Prostate gland (tissue), 2 donors: ENCODE data around the gene DHDH. TPM values are rescaled to one million over a fixed set of nuclear protein-coding genes. Genes with fewer than 3 reads are reported as not detected.

Source experiments
- DNase-seq: peaks from one replicate; pipeline ENCODE4 v3.0.0-alpha.2; 2019; ENCODE audit warnings: low spot score
- H3K27ac ChIP-seq, 2 donors: fragments of 200-600 bp; sonication (generic); 2 replicates each; pipeline ENCODE4 v1.5.1; 2017 to 2019
- H3K27me3 ChIP-seq: fragments of 200-600 bp; sonication (generic); replicated peaks from 2 replicates; pipeline ENCODE4 v1.5.1; 2019; ENCODE audit not compliant: insufficient read depth
- H3K36me3 ChIP-seq, 2 donors: fragments of 200-600 bp; sonication (generic); 1 replicate in 1 of 2; 2 replicates in 1 of 2; pipeline versions ENCODE4 v1.5.1 to v1.8.1; 2017 to 2019
- H3K4me1 ChIP-seq: fragments of 200-600 bp; sonication (generic); replicated peaks from 2 replicates; pipeline ENCODE4 v1.5.1; 2019
- H3K4me3 ChIP-seq, 2 donors: fragments of 200-600 bp; sonication (generic); 2 replicates each; pipeline ENCODE4 v1.5.1; 2017 to 2019
- H3K9me3 ChIP-seq: fragments of 200-600 bp; sonication (generic); 2 replicates; pipeline ENCODE4 v1.5.1; 2017
- POLR2A ChIP-seq: fragments of 450-650 bp; IDR thresholded peaks from one replicate; pipeline ENCODE4 v1.6.1; 2016; ENCODE audit warnings: antibody characterized with exemption, mild to moderate bottlenecking
- POLR2AphosphoS5 ChIP-seq: sonication (generic); formaldehyde crosslinking; IDR thresholded peaks from one replicate; pipeline ENCODE4 v1.6.1; 2017; ENCODE audit warnings: antibody characterized with exemption
- WGBS: methylation state at CpG from one replicate; pipeline ENCODE4 v1.1.5; 2018; 5-methylcytosine and 5-hydroxymethylcytosine counted together
- intact Hi-C: fragments of 100-400 bp; cut with DNase I; formaldehyde crosslinking; loops from one replicate; pipeline ENCODE4 v1.14.2; 2022
- total RNA-seq, 2 donors: library from RNA; depleted of rRNA; stranded (reverse); fragments of >200 nt; gene quantifications; one replicate each; pipeline ENCODE4 v1.1.0, GENCODE V29; 2016
- TF ChIP-seq, protein P1 (sequence below), 4 experiments: fragments of 200-600 bp in 2 of 4; fragments of 450-650 bp in 2 of 4; sonication (generic) in 2 of 4; IDR thresholded peaks; 1 replicate in 3 of 4; 2 replicates in 1 of 4; pipeline ENCODE4 v1.5.1; 2016 to 2019; ENCODE audit warnings: antibody characterized with exemption in 4 of 4, mild to moderate bottlenecking in 2 of 4, moderate library complexity in 2 of 4

Gene DHDH
- total RNA-seq, 2 donors from 2014 or later: 4.6 to 12.6 TPM

DNA sequence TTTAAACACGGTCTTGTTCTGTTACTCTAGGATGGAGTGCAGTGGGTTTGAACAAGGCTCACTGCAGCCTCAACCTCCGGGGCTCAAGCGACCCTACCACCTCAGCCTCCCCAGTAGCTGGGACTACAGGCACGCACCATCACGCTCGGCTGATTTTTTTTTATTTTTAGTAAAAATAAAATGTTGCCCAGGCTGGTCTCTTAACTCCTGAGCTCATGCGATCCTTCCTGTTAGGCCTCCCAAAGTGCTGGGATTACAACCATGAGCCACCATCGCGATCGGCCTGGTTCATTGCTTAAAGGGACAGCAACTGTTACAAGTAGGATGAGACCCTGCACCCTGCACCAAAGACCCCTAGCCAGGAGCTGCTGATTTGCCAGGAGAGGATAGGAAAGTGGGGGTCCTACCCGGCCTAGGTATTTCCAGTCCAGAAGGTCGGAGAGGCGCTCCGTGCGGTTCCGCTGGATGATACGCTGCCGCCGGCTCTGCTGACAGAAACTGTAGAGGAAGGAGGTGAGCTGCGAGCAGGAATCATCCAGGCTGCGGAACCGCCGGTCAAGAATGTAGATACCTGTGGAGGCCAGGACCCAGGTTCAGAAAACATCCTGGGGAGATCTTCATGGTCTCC, 36.8 kb downstream of the DHDH start:
- TF ChIP-seq POLR2AphosphoS5: no peak
- TF ChIP-seq, protein P1, sequence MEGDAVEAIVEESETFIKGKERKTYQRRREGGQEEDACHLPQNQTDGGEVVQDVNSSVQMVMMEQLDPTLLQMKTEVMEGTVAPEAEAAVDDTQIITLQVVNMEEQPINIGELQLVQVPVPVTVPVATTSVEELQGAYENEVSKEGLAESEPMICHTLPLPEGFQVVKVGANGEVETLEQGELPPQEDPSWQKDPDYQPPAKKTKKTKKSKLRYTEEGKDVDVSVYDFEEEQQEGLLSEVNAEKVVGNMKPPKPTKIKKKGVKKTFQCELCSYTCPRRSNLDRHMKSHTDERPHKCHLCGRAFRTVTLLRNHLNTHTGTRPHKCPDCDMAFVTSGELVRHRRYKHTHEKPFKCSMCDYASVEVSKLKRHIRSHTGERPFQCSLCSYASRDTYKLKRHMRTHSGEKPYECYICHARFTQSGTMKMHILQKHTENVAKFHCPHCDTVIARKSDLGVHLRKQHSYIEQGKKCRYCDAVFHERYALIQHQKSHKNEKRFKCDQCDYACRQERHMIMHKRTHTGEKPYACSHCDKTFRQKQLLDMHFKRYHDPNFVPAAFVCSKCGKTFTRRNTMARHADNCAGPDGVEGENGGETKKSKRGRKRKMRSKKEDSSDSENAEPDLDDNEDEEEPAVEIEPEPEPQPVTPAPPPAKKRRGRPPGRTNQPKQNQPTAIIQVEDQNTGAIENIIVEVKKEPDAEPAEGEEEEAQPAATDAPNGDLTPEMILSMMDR (IDR thresholded peaks at IDR 0.05): no peak
- no peak for TF ChIP-seq POLR2A
- peaks cover 0 to 15% of the 10 kb centered on the region in 2 donors for H3K36me3 ChIP-seq
- no peaks in the 10 kb centered on the region for H3K27me3 ChIP-seq
- WGBS: 85% methylated on average over 23 of the region's 23 CpGs
- H3K4me3 ChIP-seq: no peak overlapping the region
- peak overlapping the region in 1 of 2 donors; percentile 17 for H3K27ac ChIP-seq
- intact Hi-C loops: loop anchor here (5.0 kb wide), 1 partner anchor 173 kb away; no protein-coding TSS in a partner anchor
- no peak for DNase-seq
- H3K4me1 ChIP-seq: peaks cover 7% of the 10 kb centered on the region
- no peaks in the 10 kb centered on the region for H3K9me3 ChIP-seq

DNA sequence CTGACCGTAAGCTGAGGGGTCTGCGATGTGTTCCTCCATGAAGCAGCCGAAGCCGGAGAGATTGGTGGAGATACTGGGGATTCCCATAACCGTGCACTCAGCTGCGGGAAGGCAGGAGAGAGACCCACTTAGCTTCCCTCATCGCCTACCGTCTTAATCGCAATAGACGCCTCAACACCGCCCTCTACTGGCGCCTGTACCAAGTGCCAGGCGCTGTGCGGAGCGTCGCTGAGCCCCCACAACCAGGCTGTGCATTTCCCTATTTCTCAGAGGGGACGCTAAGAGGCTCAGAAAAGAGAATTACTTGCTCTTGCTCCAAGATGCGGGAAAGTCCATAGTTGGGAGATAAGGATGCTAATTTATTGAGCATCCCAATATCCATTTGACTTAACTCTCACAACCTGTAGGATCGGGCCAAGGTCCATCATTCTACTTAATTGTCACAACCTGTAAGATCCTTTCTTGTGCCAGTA, 37.5 kb downstream of the DHDH start:
- H3K4me1 ChIP-seq: peaks cover 7% of the 10 kb centered on the region
- H3K27ac ChIP-seq: peak overlapping the region in 1 of 2 donors; percentile 17
- H3K4me3 ChIP-seq: no peak overlapping the region
- H3K27me3 ChIP-seq: no peaks in the 10 kb centered on the region
- no peaks in the 10 kb centered on the region for H3K9me3 ChIP-seq
- H3K36me3 ChIP-seq: peaks cover 0 to 15% of the 10 kb centered on the region in 2 donors
- TF ChIP-seq, protein P1 (IDR thresholded peaks at IDR 0.05): peak; percentile 78 to 89 (median 82)
- TF ChIP-seq POLR2A (no peak), POLR2AphosphoS5 (peak; percentile 72)
- WGBS: 22% methylated on average over 19 of the region's 19 CpGs
- intact Hi-C loops: loop anchor here (5.0 kb wide), 1 partner anchor 174 kb away; no protein-coding TSS in a partner anchor
- DNase-seq: peak; percentile 67

DNA sequence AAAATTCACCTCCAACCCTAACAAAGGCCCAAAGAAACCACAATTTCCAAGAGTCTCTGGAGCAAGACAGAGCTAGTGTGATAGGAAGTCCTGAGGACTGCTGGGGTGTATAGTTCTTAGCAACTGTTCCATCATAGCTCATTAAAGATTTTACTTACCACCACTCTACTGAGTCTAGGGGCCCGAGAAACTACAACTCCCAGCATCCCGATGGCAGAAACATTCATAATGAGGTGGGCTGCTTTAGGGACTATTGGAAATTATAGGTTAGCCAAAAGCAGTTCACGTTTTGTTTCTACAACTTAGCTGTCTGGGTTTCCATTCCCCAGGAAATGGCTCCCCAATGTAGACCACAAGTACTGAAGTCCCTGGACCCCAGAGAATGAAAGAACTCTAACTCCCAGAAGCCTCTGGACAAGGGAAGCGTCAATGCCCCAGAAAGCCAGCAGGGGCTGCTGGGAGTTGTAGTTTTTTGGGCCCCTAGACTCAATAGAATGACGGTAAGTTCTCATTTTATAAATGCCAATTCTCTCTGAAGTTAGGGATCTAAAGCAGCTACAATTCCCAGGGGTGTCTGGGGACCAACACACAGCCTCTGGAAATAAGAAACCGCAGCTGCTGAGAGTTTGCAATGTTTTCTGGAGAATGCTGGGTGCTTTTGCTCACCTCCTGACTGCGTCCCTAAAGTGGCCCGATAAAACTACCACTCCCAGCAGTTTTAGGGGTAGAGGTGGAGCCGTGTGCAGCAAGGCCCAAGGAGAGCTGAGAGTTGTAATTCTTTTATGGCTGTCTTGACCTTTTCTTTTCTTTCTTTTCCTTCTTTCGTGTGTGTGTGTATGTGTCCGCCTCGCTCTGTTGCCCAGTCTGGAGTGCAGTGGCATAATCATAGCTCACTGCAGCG, 42.7 kb downstream of the DHDH start:
- no peak overlapping the region for H3K4me3 ChIP-seq
- H3K9me3 ChIP-seq: no peaks in the 10 kb centered on the region
- intact Hi-C loops: no loop called here
- no peaks in the 10 kb centered on the region for H3K27me3 ChIP-seq
- H3K4me1 ChIP-seq: no peaks in the 10 kb centered on the region
- 94% methylated on average over 13 of the region's 13 CpGs for WGBS
- H3K27ac ChIP-seq: no peak overlapping the region
- peaks cover 0 to 10% of the 10 kb centered on the region in 2 donors for H3K36me3 ChIP-seq
- TF ChIP-seq POLR2AphosphoS5: no peak
- TF ChIP-seq POLR2A: no peak
- TF ChIP-seq, protein P1 (IDR thresholded peaks at IDR 0.05): no peak
- DNase-seq: no peak

DNA sequence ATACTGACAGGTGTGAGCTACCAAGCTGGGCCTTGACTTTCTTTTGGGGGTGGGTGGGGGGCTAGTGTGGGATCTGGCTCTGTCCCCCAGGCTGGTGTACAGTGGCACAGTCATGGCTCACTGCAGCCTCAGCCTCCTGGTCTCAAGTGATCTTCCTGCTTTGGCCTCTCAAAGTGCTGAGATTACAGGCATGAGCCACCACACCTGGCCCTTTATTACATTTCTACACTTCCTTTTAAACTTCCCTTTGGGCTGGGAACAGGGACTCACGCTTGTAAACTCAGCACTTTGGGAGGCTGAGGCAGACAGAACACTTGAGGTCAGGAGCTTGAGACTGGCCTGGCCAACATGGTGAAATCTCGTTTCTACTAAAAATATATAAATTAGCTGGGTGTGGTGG, 43.6 kb downstream of the DHDH start:
- WGBS: 66% methylated on average over 2 of the region's 2 CpGs
- H3K4me1 ChIP-seq: no peaks in the 10 kb centered on the region
- intact Hi-C loops: no loop called here
- H3K4me3 ChIP-seq: no peak overlapping the region
- no peaks in the 10 kb centered on the region for H3K27me3 ChIP-seq
- no peak overlapping the region for H3K27ac ChIP-seq
- DNase-seq: no peak
- H3K9me3 ChIP-seq: no peaks in the 10 kb centered on the region
- H3K36me3 ChIP-seq: peaks cover 0 to 10% of the 10 kb centered on the region in 2 donors
- TF ChIP-seq POLR2A (no peak), POLR2AphosphoS5 (no peak)
- TF ChIP-seq, protein P1 (IDR thresholded peaks at IDR 0.05): no peak
